ENCODE results near the gene TRPV4. TPM values are rescaled to one million over a fixed set of nuclear protein-coding genes. Genes with fewer than 3 reads are reported as not detected.

Gene TRPV4
- total and polyA plus RNA-seq, 9 of the 15 experiments (the other 6 are each of a cell fraction or from before 2014, with no cell fraction given) = 0.13 TPM; not detected in 8

DNA sequence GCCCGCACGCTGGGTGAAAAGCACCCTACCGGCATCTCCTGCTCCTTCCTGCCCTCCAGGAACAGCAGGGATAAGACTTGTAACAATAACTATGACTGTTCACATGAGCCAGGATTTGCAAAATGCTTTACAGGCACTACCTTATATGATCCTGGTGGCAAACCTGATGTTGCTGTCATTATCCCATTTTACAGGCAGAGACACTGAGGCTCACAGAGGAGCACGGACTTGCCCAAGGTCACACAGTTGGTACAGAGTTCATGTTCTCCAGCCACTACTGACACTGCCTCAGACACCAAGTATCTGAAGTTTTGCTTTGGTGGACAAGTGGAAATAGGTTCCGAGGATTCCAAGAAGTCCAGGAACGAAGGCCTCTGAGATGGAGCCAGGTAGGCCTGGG is 24.5 kb upstream of the TRPV4 start:
- Histone ChIP-seq H4K20me1 (replicated peaks; ENCODE audit: control insufficient read depth, insufficient read depth, low read length) (no peaks in the 10 kb centered on the region), H3K27me3 (ENCODE audit: control insufficient read depth in 2 of 2, insufficient read depth in 2 of 2, low read length in 2 of 2) (peaks cover 0 to 14% of the 10 kb centered on the region in 2 experiments; a peak in 2 of 5 replicates), H3K79me2 (ENCODE audit: control insufficient read depth, insufficient read depth, low read length) (no peaks in the 10 kb centered on the region), H3K9me3 (replicated peaks; ENCODE audit: control insufficient read depth, insufficient read depth, low read depth, low read length) (no peaks in the 10 kb centered on the region), H3K9ac (ENCODE audit: insufficient read depth in 1 of 2, low read depth in 2 of 2, low read length in 2 of 2) (no peak overlapping the region), H3K4me1 (replicated peaks in 1 of 2; ENCODE audit: control insufficient read depth in 2 of 2, insufficient read depth in 2 of 2, low read length in 2 of 2) (peaks cover 0 to 8% of the 10 kb centered on the region in 2 experiments; a peak in 3 of 5 replicates), H3K4me3 (no peak overlapping the region), H3K36me3 (ENCODE audit: control insufficient read depth, insufficient read depth, low read length) (no peaks in the 10 kb centered on the region), H3K9me1 (ENCODE audit: control insufficient read depth, insufficient read depth, low read length) (no peaks in the 10 kb centered on the region), H3K4me2 (ENCODE audit: insufficient read depth, low read length) (no peak overlapping the region), H2AFZ (ENCODE audit: low read depth, low read length) (no peak overlapping the region), H3K27ac (ENCODE audit: extremely low read depth, low read depth, low read length) (no peak overlapping the region)
- in situ Hi-C loops (cut with MboI) (no loop called here), intact Hi-C loops (cut with micrococcal nuclease) (loop anchor here (5.0 kb wide), 1 partner anchor 365 kb away; no protein-coding TSS in a partner anchor)
- POLR2A ChIA-PET = interaction anchor here (1.3 kb wide), 1 partner anchor 15 kb away, joined by 3 read pairs; no protein-coding TSS in a partner anchor
- DNase-seq (ENCODE audit: extremely low read depth in 1 of 4, low spot score in 3 of 4) (no peak), ATAC-seq (no peak), FAIRE-seq (no peak)
- WGBS (ENCODE audit: insufficient coverage, low coverage, missing lambda C conversion rate) = 75% methylated on average over 6 of the region's 6 CpGs
- no TSS peak for BruUV-seq (replicated peaks)
- CTCF ChIA-PET (ENCODE audit: low intra/inter-chr PET ratio) = no interaction called here
- no peak for TF ChIP-seq TCFL5 (CRISPR knock-in tag; conservative IDR thresholded peaks at IDR 0.05)
- TF ChIP-seq JUN (IDR thresholded peaks at IDR 0.05; ENCODE audit: borderline replicate concordance, low read depth, low read length) = no peak
- TF ChIP-seq JUN (CRISPR knock-in tag; IDR thresholded peaks at IDR 0.05; ENCODE audit: borderline replicate concordance) = no peak
- TF ChIP-seq, protein P1, sequence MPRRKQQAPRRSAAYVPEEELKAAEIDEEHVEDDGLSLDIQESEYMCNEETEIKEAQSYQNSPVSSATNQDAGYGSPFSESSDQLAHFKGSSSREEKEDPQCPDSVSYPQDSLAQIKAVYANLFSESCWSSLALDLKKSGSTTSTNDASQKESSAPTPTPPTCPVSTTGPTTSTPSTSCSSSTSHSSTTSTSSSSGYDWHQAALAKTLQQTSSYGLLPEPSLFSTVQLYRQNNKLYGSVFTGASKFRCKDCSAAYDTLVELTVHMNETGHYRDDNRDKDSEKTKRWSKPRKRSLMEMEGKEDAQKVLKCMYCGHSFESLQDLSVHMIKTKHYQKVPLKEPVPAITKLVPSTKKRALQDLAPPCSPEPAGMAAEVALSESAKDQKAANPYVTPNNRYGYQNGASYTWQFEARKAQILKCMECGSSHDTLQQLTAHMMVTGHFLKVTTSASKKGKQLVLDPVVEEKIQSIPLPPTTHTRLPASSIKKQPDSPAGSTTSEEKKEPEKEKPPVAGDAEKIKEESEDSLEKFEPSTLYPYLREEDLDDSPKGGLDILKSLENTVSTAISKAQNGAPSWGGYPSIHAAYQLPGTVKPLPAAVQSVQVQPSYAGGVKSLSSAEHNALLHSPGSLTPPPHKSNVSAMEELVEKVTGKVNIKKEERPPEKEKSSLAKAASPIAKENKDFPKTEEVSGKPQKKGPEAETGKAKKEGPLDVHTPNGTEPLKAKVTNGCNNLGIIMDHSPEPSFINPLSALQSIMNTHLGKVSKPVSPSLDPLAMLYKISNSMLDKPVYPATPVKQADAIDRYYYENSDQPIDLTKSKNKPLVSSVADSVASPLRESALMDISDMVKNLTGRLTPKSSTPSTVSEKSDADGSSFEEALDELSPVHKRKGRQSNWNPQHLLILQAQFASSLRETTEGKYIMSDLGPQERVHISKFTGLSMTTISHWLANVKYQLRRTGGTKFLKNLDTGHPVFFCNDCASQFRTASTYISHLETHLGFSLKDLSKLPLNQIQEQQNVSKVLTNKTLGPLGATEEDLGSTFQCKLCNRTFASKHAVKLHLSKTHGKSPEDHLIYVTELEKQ (CRISPR knock-in tag; IDR thresholded peaks at IDR 0.05) = no peak
- TF ChIP-seq SMAD4 (CRISPR knock-in tag; conservative IDR thresholded peaks at IDR 0.05) = no peak
- TF ChIP-seq KLF6 (CRISPR knock-in tag; IDR thresholded peaks at IDR 0.05; ENCODE audit: borderline replicate concordance) = no peak
- no peak for TF ChIP-seq HSF4 (CRISPR knock-in tag; IDR thresholded peaks at IDR 0.05; ENCODE audit: borderline replicate concordance)
- TF ChIP-seq FOS (IDR thresholded peaks at IDR 0.05; ENCODE audit: extremely low read depth, insufficient read length) = no peak
- TF ChIP-seq, protein P2, sequence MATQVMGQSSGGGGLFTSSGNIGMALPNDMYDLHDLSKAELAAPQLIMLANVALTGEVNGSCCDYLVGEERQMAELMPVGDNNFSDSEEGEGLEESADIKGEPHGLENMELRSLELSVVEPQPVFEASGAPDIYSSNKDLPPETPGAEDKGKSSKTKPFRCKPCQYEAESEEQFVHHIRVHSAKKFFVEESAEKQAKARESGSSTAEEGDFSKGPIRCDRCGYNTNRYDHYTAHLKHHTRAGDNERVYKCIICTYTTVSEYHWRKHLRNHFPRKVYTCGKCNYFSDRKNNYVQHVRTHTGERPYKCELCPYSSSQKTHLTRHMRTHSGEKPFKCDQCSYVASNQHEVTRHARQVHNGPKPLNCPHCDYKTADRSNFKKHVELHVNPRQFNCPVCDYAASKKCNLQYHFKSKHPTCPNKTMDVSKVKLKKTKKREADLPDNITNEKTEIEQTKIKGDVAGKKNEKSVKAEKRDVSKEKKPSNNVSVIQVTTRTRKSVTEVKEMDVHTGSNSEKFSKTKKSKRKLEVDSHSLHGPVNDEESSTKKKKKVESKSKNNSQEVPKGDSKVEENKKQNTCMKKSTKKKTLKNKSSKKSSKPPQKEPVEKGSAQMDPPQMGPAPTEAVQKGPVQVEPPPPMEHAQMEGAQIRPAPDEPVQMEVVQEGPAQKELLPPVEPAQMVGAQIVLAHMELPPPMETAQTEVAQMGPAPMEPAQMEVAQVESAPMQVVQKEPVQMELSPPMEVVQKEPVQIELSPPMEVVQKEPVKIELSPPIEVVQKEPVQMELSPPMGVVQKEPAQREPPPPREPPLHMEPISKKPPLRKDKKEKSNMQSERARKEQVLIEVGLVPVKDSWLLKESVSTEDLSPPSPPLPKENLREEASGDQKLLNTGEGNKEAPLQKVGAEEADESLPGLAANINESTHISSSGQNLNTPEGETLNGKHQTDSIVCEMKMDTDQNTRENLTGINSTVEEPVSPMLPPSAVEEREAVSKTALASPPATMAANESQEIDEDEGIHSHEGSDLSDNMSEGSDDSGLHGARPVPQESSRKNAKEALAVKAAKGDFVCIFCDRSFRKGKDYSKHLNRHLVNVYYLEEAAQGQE (IDR thresholded peaks at IDR 0.05; ENCODE audit: borderline replicate concordance) = no peak
- TF ChIP-seq, protein P2 (CRISPR knock-in tag; IDR thresholded peaks at IDR 0.05; ENCODE audit: low read depth) = no peak
- TF ChIP-seq ZNF133 (CRISPR knock-in tag; IDR thresholded peaks at IDR 0.05) = no peak
